SKM-1 treated with dmso at 0.1 percent for 144 hours (cell line): ENCODE data around the gene CLMP.
"Not testable (repeated sequence)": the region's sequence is repeated elsewhere in the genome, so short reads cannot be mapped to it uniquely, and the experiment has no call there.

ENCODE experiments used
- DNase-seq: peaks from one replicate; lab custom pipeline; 2025; ENCODE audit not compliant: unreplicated experiment; lab: John Stamatoyannopoulos, UW

CLMP gene

GRCh38 chr11:123218451-123218850, 23.4 kb upstream of the CLMP start:
- DNase-seq, result no peak

GRCh38 chr11:123217897-123218296, 22.8 kb upstream of the CLMP start:
- DNase-seq, result no peak

- DNase-seq, result no peak
Measured at GRCh38 chr11:123216249-123216648, 21.2 kb upstream of the CLMP start.

- no peak for DNase-seq
Measured at GRCh38 chr11:123214940-123215339, 19.9 kb upstream of the CLMP start.

GRCh38 chr11:123214396-123214795, 19.3 kb upstream of the CLMP start:
- no peak for DNase-seq

GRCh38 chr11:123213307-123213771, 18.3 kb upstream of the CLMP start:
- no peak for DNase-seq

- DNase-seq, result no peak
Measured at GRCh38 chr11:123212406-123212805, 17.4 kb upstream of the CLMP start.

GRCh38 chr11:123211981-123212380, 16.9 kb upstream of the CLMP start:
- DNase-seq, result no peak

- no peak for DNase-seq
Measured at GRCh38 chr11:123211149-123211852, 16.3 kb upstream of the CLMP start.

GRCh38 chr11:123209591-123209990, 14.5 kb upstream of the CLMP start:
- no peak for DNase-seq

GRCh38 chr11:123206791-123207434, 11.9 kb upstream of the CLMP start:
- DNase-seq, result no peak

- not testable (repeated sequence) for DNase-seq
Measured at GRCh38 chr11:123206055-123206454, 11.0 kb upstream of the CLMP start.

- no peak for DNase-seq
Measured at GRCh38 chr11:123203934-123204333, 8.9 kb upstream of the CLMP start.

- DNase-seq, result no peak
Measured at GRCh38 chr11:123203471-123203870, 8.4 kb upstream of the CLMP start.

GRCh38 chr11:123202155-123203151, 7.4 kb upstream of the CLMP start:
- DNase-seq, result no peak

- no peak for DNase-seq
Measured at GRCh38 chr11:123200264-123200663, 5.2 kb upstream of the CLMP start.

- DNase-seq, result no peak
Measured at GRCh38 chr11:123197711-123198110, 2.7 kb upstream of the CLMP start.

GRCh38 chr11:123196060-123196714, 1.1 kb upstream of the CLMP start:
- no peak for DNase-seq

GRCh38 chr11:123194337-123195187, 486 bp downstream of the CLMP start:
- DNase-seq, result no peak

GRCh38 chr11:123193742-123194141, 1.3 kb downstream of the CLMP start:
- DNase-seq, result no peak
